Liver (tissue), 9 donors: ENCODE results near the gene CDH23. TPM values are rescaled to one million over a fixed set of nuclear protein-coding genes. Genes with fewer than 3 reads are reported as not detected.

Source experiments
- DNase-seq: peaks from one replicate; pipeline ENCODE4 v3.0.0-alpha.2; 2017; ENCODE audit warnings: low spot score
- H3K27ac ChIP-seq, 2 donors: one replicate each; pipeline ENCODE4 v1.7.0; 2013; ENCODE audit warnings: inconsistent platforms in 2 of 2, low read length in 2 of 2, control low read depth in 1 of 2, low read depth in 1 of 2, mild to moderate bottlenecking in 1 of 2
- H3K27me3 ChIP-seq, 4 donors: one replicate each; pipeline versions ENCODE4 v1.6.1 to v1.7.0; 2013; ENCODE audit warnings: low read length in 3 of 4, inconsistent platforms in 1 of 4, mild to moderate bottlenecking in 1 of 4, moderate library complexity in 1 of 4; ENCODE audit not compliant: control insufficient read depth in 4 of 4, insufficient read depth in 4 of 4
- H3K36me3 ChIP-seq, 4 donors: one replicate each; pipeline versions ENCODE4 v1.6.1 to v1.7.0; 2013; ENCODE audit warnings: low read length in 3 of 4, mild to moderate bottlenecking in 3 of 4, low read depth in 1 of 4, moderate library complexity in 1 of 4; ENCODE audit not compliant: control insufficient read depth in 4 of 4, insufficient read depth in 3 of 4
- H3K4me1 ChIP-seq, 4 donors: one replicate each; pipeline versions ENCODE4 v1.6.1 to v1.7.0; 2013; ENCODE audit warnings: low read length in 3 of 4, mild to moderate bottlenecking in 3 of 4, moderate library complexity in 1 of 4; ENCODE audit not compliant: control insufficient read depth in 4 of 4, insufficient read depth in 4 of 4
- H3K4me3 ChIP-seq, 3 donors: one replicate each; pipeline versions ENCODE4 v1.6.1 to v1.7.0; 2013; ENCODE audit warnings: low read length in 3 of 3, control low read depth in 1 of 3, low read depth in 1 of 3, mild to moderate bottlenecking in 1 of 3
- H3K9ac ChIP-seq, 2 donors: one replicate each; pipeline ENCODE4 v1.7.0; 2013; ENCODE audit warnings: low read length in 2 of 2, mild to moderate bottlenecking in 2 of 2, moderate library complexity in 2 of 2, control low read depth in 1 of 2, low read depth in 1 of 2
- H3K9me3 ChIP-seq, 4 donors: one replicate each; pipeline versions ENCODE4 v1.6.1 to v1.7.0; 2013; ENCODE audit warnings: low read length in 3 of 4; ENCODE audit not compliant: control insufficient read depth in 4 of 4
- EGR1 ChIP-seq, 2 donors: IDR thresholded peaks; 2 replicates each; pipeline ENCODE4 v1.6.1; 2016 to 2018; ENCODE audit warnings: antibody characterized with exemption in 2 of 2, low read depth in 2 of 2
- FOXA2 ChIP-seq: IDR thresholded peaks from 2 replicates; pipeline ENCODE4 v1.6.1; 2016; ENCODE audit warnings: antibody characterized with exemption
- GABPA ChIP-seq, 2 donors: IDR thresholded peaks in 1 of 2; conservative IDR thresholded peaks in 1 of 2; 2 replicates each; pipeline ENCODE4 v1.6.1; 2016; ENCODE audit warnings: antibody characterized with exemption in 2 of 2, mild to moderate bottlenecking in 1 of 2, moderate library complexity in 1 of 2
- HNF4A ChIP-seq, 2 donors: conservative IDR thresholded peaks; 2 replicates each; pipeline ENCODE4 v1.6.1; 2016; ENCODE audit warnings: antibody characterized with exemption in 2 of 2, mild to moderate bottlenecking in 2 of 2
- HNF4G ChIP-seq: IDR thresholded peaks from 2 replicates; pipeline ENCODE4 v1.6.1; 2016; ENCODE audit warnings: antibody characterized with exemption
- JUND ChIP-seq, 2 donors: IDR thresholded peaks; 2 replicates each; pipeline ENCODE4 v1.6.1; 2016; ENCODE audit warnings: antibody characterized with exemption in 2 of 2
- NR2F2 ChIP-seq: IDR thresholded peaks from 2 replicates; pipeline ENCODE4 v1.6.1; 2016; ENCODE audit warnings: antibody characterized with exemption
- RAD21 ChIP-seq, 2 donors: IDR thresholded peaks; 2 replicates each; pipeline ENCODE4 v1.6.1; 2016; ENCODE audit warnings: antibody characterized with exemption in 2 of 2, mild to moderate bottlenecking in 2 of 2
- REST ChIP-seq: IDR thresholded peaks from 2 replicates; pipeline ENCODE4 v1.6.1; 2016; ENCODE audit warnings: antibody characterized with exemption, mild to moderate bottlenecking
- RXRA ChIP-seq, 2 donors: IDR thresholded peaks; 2 replicates each; pipeline ENCODE4 v1.6.1; 2017 to 2018; ENCODE audit warnings: antibody characterized with exemption in 2 of 2, mild to moderate bottlenecking in 1 of 2
- SP1 ChIP-seq: IDR thresholded peaks from 2 replicates; pipeline ENCODE4 v1.6.1; 2018; ENCODE audit warnings: antibody characterized with exemption, mild to moderate bottlenecking
- TAF1 ChIP-seq: conservative IDR thresholded peaks from 2 replicates; pipeline ENCODE4 v1.6.1; 2016; ENCODE audit warnings: antibody characterized with exemption, mild to moderate bottlenecking
- YY1 ChIP-seq: IDR thresholded peaks from 2 replicates; pipeline ENCODE4 v1.6.1; 2016; ENCODE audit warnings: antibody characterized with exemption, mild to moderate bottlenecking
- ZBTB33 ChIP-seq: IDR thresholded peaks from 2 replicates; pipeline ENCODE4 v1.6.1; 2016; ENCODE audit warnings: antibody characterized with exemption
- WGBS: extraction: QIAGEN DNeasy Blood & Tissue Kit; methylation state at CpG from one replicate; pipeline ENCODE4 v1.1.7; 2013; 5-methylcytosine and 5-hydroxymethylcytosine counted together
- polyA plus RNA-seq, 2 donors: library from polyadenylated mRNA; stranded (reverse) in 1 of 2; unstranded in 1 of 2; fragments of 200-250 nt in 1 of 2; fragments of >200 nt in 1 of 2; fragmentation: Nextera tagmentation in 1 of 2; extraction: Ambion mirVana in 1 of 2; gene quantifications; one replicate each; pipeline versions ENCODE4 v1.2.1 to v1.2.3, GENCODE V29; 2013 to 2015
- total RNA-seq, 2 donors: library from RNA; depleted of rRNA; stranded (reverse); fragments of >200 nt; gene quantifications; one replicate each; pipeline ENCODE4 v1.2.3, GENCODE V29; 2014
- TF ChIP-seq, protein P1 (sequence below): fragments of 150-350 bp; IDR thresholded peaks from 2 replicates; pipeline ENCODE4 v1.5.1; 2017; ENCODE audit warnings: improper control_type of control experiment, low read depth, low read length; ENCODE audit not compliant: missing input control
- TF ChIP-seq, protein P2 (sequence below): IDR thresholded peaks from 2 replicates; pipeline ENCODE4 v1.6.1; 2016; ENCODE audit warnings: antibody characterized with exemption
- TF ChIP-seq, protein P3 (sequence below): IDR thresholded peaks from 2 replicates; pipeline ENCODE4 v1.6.1; 2016; ENCODE audit warnings: antibody characterized with exemption
- donor health status: healthy.
- donor health status: healthy.
- donor health status: healthy.
- donor health status: healthy.
- donor health status: healthy.

Gene CDH23
- total and polyA plus RNA-seq, 4 donors = 1.5 to 4.7 (median 3.4) TPM

GRCh38 chr10:71419750-71420149 is 23.0 kb downstream of the CDH23 start:
- Histone ChIP-seq H3K4me3 (no peak overlapping the region), H3K27ac (no peak overlapping the region), H3K9me3 (no peaks in the 10 kb centered on the region), H3K4me1 (no peaks in the 10 kb centered on the region), H3K27me3 (no peaks in the 10 kb centered on the region), H3K9ac (no peak overlapping the region), H3K36me3 (no peaks in the 10 kb centered on the region)
- DNase-seq = no peak
- WGBS = 87% methylated on average over 2 of the region's 2 CpGs
- no peak for TF ChIP-seq YY1
- TF ChIP-seq ZBTB33 = no peak
- TF ChIP-seq EGR1 (IDR thresholded peaks at IDR 0.05; ENCODE audit: low read depth in 2 of 2) = no peak
- TF ChIP-seq SP1 = no peak
- no peak for TF ChIP-seq TAF1
- TF ChIP-seq RAD21 (IDR thresholded peaks at IDR 0.05) = no peak
- no peak for TF ChIP-seq HNF4A (conservative IDR thresholded peaks at IDR 0.05)
- no peak for TF ChIP-seq JUND (IDR thresholded peaks at IDR 0.05)

DNA sequence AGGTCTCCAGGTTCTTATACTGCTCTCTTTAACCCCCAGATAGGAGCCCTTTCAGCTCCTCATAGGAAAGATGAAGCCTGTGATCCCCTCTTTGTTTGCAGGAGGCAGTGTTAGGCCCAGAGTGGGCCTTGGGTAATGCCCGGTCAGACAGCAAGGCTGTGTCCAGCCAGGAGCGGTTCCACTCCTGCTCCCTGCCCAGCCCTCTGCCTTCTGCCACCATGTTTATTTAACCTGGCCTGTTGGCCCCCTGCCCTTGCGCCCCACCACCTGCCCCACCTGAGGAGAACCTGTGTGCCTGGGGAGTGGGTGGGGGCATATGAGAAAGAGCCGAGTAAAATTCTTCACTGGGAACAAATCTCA is 24.3 kb downstream of the CDH23 start:
- H3K36me3 ChIP-seq = no peaks in the 10 kb centered on the region
- no peaks in the 10 kb centered on the region for H3K27me3 ChIP-seq
- H3K9ac ChIP-seq = no peak overlapping the region
- DNase-seq = no peak
- TF ChIP-seq REST (no peak), GABPA (IDR thresholded peaks at IDR 0.05 in 1 of 2, conservative IDR thresholded peaks at IDR 0.05 in 1 of 2) (no peak)
- no peaks in the 10 kb centered on the region for H3K9me3 ChIP-seq
- WGBS = 85% methylated on average over 4 of the region's 4 CpGs
- H3K4me3 ChIP-seq = no peak overlapping the region
- H3K27ac ChIP-seq = no peak overlapping the region
- no peaks in the 10 kb centered on the region for H3K4me1 ChIP-seq

GRCh38 chr10:71423250-71423649 is 26.5 kb downstream of the CDH23 start:
- Histone ChIP-seq H3K27me3 (no peaks in the 10 kb centered on the region), H3K36me3 (no peaks in the 10 kb centered on the region)
- TF ChIP-seq EGR1 (IDR thresholded peaks at IDR 0.05; ENCODE audit: low read depth in 2 of 2) (no peak), SP1 (no peak), RXRA (IDR thresholded peaks at IDR 0.05) (no peak), YY1 (no peak), GABPA (IDR thresholded peaks at IDR 0.05 in 1 of 2, conservative IDR thresholded peaks at IDR 0.05 in 1 of 2) (no peak), NR2F2 (no peak), JUND (IDR thresholded peaks at IDR 0.05) (no peak), FOXA2 (no peak), TAF1 (no peak), ZBTB33 (no peak), HNF4G (no peak), RAD21 (IDR thresholded peaks at IDR 0.05) (no peak), HNF4A (conservative IDR thresholded peaks at IDR 0.05) (no peak)
- TF ChIP-seq, protein P1, sequence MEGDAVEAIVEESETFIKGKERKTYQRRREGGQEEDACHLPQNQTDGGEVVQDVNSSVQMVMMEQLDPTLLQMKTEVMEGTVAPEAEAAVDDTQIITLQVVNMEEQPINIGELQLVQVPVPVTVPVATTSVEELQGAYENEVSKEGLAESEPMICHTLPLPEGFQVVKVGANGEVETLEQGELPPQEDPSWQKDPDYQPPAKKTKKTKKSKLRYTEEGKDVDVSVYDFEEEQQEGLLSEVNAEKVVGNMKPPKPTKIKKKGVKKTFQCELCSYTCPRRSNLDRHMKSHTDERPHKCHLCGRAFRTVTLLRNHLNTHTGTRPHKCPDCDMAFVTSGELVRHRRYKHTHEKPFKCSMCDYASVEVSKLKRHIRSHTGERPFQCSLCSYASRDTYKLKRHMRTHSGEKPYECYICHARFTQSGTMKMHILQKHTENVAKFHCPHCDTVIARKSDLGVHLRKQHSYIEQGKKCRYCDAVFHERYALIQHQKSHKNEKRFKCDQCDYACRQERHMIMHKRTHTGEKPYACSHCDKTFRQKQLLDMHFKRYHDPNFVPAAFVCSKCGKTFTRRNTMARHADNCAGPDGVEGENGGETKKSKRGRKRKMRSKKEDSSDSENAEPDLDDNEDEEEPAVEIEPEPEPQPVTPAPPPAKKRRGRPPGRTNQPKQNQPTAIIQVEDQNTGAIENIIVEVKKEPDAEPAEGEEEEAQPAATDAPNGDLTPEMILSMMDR = no peak
- TF ChIP-seq, protein P2, sequence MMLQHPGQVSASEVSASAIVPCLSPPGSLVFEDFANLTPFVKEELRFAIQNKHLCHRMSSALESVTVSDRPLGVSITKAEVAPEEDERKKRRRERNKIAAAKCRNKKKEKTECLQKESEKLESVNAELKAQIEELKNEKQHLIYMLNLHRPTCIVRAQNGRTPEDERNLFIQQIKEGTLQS = no peak
- TF ChIP-seq, protein P3, sequence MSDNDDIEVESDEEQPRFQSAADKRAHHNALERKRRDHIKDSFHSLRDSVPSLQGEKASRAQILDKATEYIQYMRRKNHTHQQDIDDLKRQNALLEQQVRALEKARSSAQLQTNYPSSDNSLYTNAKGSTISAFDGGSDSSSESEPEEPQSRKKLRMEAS = no peak

More at GRCh38 chr10:71423250-71423649, 26.5 kb downstream of the CDH23 start:
- H3K27ac ChIP-seq = no peak overlapping the region
- no peaks in the 10 kb centered on the region for H3K4me1 ChIP-seq
- no peaks in the 10 kb centered on the region for H3K9me3 ChIP-seq
- DNase-seq = no peak
- H3K4me3 ChIP-seq = no peak overlapping the region
- no peak overlapping the region for H3K9ac ChIP-seq
